Colon (tissue), 2 donors: ENCODE data around the gene RBM48.
"Not testable (repeated sequence)": the region's sequence is repeated elsewhere in the genome, so short reads cannot be mapped to it uniquely, and the experiment has no call there.

Source experiments
- FAIRE-seq: peaks from 2 replicates; lab custom pipeline; 2012; peaks lifted over from hg19 to GRCh38; lab: Jason Lieb, UNC
- donor health status: control.
- donor health status: control.

The RBM48 gene

DNA sequence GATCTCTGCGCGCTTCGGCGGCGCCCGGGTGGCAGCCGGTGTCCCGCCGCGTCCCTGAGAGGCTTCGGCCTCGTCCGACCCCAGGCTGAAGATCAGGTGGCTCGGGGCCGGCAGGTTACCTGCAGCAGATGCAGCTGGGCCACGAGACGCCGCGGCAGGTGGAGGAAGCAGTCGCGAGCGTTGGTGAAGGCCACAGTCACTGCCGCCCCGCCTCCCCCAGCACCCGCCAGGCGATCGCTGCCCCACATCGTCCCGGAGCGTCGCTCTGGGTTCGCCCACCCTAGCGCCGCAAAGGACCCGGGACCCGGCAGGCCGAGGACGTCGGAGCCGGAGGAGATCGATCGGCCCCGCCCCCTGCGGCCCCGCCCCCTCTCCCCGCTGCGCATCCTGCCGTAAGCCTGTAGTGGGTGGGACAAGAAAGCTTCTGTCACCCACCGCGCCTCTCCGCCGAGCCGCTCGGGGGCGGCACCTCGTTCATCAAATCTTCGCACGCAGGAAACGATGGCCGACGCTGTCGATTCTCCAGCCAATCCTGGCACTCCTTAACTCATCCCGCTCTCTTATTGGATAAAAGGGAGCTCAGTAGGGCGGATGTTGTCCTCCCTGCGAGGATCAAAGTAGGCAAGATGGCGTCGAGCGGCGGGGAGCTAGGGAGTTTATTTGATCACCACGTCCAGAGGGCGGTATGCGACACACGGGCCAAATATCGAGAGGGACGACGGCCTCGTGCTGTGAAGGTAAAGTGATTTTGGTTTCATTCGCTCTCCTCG, at the start of gene RBM48, which contains the start of gene PEX1:
RBM48 (plus strand) TSS at position 608 of the 770 bp plus-strand sequence; CDS start at position 627, 19 bp downstream.
PEX1 (minus strand) TSS at position 333 of the 770 bp plus-strand sequence; CDS start at position 248, 85 bp downstream.
- peak; percentile 38 for FAIRE-seq

DNA sequence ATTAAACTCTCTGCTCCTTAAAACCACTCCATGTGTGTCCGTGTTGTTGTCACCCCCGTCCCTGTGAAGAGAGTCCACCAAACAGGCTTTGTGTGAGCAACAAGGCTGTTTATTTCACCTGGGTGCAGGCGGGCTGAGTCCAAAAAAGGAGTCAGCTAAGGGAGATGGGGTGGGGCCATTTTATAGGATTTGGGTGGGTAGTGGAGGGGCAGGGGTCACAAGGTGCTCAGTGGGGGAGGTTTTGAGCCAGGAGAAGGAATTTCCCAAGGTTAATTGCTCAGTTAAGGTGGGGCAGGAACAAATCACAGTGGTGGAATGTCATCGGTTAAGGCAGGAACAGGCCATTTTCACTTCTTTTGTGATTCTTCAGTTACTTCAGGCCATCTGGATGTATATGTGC, 49.4 kb upstream of the RBM48 start:
- not testable (repeated sequence) for FAIRE-seq

DNA sequence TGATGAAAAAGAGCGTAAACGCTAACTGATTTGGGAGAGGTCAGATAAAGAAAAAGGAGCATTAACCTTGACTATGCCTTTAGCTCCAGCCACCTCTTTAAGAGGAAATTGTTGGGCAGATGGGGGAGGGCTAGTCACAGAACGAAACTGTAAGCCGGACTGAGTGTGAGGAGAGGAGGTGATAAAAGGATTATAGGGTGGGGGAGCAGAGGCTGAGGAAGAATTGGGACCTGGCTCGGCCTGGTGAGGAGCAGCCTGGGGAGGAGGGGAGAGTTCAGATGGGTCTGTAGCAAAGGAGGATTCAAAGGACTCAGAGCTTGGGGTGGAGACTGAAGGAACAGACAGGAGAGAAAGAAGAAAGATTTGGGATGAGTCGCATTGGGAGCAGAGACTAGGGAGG, 45.0 kb upstream of the RBM48 start:
- not testable (repeated sequence) for FAIRE-seq

DNA sequence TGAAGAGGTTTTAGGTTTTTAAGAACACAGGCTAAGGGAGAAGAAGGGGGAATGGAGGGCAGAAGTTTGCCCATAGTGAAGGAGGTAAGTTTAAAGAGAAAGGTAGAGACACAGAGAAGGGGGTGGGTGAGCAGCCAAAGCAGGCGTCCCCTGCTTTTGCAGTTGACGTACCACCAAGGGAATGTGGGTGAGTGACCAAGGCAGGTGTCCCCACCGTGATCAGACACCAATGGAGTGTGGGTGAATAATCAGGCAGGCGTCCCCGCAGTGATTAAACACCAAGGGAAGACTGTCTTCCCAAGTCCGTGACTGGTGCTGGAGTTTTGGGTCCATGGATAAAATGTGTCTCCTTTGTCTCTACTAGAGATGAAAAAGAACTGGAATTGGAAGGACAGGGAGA, 44.4 kb upstream of the RBM48 start:
- FAIRE-seq: not testable (repeated sequence)

DNA sequence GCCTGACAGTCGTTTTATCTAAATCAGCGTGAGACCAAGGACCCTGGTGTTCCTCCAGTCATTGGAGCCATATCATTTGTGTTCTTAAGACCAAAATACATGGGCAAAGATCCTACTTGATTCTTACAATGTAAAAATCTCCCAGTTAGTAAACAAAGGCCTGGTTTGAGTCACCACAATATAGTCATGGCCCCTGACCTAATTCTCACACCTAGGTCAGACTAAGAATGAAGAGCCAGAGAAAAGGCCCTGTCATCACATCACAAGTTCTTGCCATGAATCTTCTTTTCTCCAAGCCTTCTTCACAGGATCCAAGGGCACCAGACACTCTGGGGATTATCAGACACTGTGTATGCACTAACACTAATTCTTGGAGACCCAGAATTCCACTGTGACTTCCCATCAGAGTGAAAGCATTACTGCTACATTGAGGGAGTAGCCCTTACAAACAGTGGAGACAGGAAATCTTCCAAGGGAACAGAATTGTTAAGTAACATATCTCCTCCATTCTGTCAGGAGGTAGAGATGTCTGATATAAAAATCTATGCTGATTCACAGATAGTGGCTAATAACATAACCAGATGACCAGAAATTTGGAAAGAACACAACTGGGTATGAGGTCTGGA, 43.2 kb upstream of the RBM48 start:
- FAIRE-seq: no peak

DNA sequence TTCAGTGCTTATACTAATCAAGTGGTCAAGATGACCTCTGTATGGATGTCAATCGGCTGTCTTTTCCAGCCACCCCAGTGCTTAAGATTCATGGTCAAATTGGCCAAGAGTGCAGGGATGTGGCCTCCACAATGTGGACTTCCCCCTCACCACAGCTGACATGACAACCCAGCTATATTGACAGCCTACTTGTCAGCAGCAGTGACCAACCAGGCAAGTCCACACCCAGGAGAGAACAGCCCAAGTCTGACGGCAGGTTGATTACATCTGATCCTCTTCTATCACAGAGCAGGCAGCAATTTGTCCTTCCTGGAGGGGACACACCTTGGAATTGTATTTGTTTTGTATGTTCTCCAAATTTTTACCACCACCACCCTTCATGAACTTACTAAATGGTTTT, 42.6 kb upstream of the RBM48 start:
- FAIRE-seq: no peak

DNA sequence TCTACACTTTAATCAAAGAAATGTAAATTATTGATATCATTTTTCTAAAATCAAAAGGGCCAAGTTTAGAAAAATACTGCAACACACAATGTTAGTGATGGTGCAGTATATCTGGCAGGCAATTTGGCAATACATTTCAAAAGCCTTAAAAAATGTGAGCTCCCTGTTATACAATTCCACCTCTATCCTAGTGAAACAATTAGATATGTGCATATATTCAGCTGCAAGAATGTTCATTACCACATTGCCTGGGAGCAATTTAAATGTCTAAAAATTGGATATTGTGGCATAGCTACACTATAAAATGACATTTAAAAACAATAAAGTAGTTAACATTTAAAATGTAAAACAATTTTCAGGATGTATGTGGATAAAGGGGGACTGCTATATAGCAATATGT, 40.8 kb upstream of the RBM48 start:
- no peak for FAIRE-seq

DNA sequence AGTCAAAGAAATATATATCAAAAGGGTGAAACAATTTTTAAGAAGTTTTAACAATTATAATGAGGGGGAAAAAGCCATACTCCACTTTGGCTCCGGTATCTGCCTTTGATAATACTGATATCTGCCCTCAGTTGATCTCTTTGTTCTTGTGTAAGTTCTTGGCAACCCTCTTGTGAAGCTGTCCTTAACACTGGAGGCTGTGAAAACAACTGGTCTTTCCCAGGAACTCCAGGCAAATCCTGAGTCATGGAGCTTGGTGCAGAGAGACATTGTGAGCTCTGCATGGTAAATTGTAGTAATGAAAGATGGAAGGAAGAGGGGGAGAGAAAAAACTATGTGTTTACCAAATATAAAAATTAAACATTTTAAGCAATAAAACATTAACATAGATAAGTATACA, 39.0 kb upstream of the RBM48 start:
- no peak for FAIRE-seq

DNA sequence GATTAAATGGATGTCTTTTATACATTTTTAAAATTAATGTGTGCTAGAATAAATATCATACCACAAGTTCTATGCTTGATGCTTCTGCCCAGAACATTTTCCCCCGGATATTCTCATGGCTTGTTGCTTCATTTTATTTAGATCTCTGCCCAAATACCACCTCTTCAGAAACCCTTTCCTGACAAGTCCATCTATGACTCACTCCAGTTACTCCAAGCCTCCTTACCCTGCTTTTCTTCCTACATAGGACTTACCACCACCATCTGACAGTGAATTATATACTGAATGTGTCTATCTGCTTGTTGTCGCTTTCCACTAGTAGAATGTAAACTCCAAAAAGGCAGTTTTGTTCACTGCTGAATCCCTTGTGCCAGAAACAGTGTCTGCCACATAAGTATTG, 31.7 kb upstream of the RBM48 start:
- no peak for FAIRE-seq

DNA sequence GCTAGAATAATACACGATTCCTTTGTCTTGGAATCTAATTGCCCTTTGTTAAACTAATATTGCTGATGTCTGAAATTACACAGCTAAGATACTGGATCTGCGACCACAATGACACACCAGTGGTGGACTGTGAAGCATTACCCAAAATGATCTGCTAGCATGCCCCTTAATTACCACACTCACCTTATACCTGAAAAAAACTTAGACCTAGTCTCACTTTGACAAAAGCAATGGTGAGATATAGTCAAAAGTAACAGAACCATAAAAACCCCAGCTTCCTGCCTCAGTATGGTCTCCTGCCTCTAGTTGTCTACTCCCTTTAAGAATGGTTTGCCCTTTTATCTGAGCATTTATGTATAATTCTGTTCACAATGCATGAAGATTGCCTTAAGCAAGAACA, 30.0 kb upstream of the RBM48 start:
- FAIRE-seq: no peak

DNA sequence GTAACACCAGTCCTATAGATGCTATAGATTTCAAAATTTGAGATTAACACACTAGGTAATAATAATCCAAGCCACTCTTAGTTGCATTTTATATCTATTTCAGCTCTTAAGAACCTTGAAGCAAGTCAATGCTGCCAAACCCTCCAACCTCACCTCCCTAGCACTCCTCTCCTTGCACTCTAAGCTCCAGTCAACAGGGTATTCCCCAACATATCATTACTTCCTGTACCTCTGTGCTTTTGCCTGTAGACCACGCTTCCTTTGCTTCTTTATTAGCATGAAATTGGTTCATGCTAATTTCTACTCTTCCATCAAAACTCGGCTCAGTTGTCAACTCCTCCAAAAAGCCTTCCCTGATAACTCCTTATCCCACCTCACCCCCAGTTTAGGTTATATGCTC, 24.8 kb upstream of the RBM48 start:
- FAIRE-seq: no peak

DNA sequence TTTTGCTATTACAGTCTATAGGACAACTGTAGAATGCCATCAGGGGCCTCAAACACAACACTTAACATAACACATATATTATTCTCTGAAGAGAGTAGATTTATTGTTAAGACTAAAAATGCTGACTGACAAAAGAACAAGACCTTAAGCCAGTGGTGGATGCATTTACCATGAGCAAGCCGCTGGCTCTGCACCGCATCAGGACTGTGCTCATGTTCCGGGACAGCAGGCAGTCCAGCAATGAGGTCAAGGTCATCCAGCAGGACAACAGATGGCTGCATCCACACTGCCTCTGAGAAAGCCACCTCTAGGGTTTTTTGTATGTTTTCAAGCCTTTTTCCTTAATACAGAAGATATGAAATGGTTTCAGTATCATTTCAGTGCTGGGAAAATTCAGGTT, 24.0 kb upstream of the RBM48 start:
- FAIRE-seq: no peak

DNA sequence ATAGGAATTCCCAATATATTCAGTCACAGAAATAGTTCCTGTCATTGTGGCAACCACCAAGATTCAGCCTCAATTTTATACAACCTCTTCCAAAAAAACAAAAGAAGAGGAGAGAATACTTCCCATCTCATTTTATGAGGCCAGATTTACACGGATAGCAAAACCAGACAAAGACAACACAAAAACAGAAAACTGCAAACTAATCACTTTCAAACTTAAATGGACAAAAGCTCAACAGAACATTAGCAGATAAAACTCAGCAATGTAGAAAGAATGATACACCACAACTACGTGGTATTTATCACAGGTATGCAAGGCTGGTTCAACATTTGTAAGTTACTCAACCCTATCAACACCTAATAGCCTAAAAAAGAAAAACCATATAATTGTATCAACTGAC, 22.2 kb upstream of the RBM48 start:
- no peak for FAIRE-seq

DNA sequence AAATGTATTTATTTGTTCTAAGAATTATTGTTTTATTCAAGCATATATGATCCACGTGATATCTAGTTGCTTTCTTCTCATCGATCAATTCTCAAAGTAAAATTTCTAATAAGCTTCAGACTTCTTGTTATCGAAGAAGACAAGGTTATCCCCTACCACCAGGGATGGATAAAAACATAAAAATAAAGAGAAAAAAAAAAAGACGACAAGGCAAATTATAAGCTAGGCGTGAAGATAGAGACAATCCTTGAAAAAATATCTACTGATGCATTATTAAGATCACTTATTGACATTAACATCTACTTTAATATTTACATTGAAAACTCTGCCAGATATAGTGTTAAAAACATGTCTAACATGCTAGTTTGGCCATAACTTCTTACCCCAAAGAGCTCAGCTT, 19.6 kb upstream of the RBM48 start:
- FAIRE-seq: no peak

DNA sequence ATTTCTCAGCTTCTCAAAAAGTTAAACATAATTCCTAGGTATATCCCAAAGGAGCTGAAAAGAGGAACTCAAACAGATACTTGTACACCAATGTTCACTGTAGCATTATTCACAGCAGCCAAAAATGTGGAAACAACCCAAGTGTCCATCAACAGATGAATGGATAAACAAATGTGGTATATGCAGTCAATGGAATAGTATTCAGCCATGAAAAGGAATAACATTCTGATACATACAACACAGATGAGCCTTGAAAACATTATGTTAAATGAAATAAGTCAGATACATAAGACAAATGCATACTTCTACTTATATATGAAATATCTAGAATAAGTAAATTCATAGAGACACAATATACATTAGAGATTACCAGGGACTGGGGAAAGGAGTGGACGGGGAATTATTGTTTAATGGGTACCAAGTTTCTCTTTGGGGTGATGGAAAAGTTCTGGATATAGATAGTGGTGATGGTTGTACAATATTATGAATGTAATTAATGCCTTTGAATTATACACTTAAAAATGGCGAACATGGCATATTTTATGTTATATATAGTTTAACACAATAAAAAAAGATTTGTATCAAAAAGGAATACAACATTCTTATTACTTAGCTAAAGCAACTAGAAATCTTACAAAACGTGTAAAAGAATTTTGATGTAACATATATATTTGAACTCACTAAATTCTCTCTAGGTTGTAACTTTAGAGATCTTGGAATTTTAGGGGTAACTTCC, 15.3 kb upstream of the RBM48 start:
- FAIRE-seq: peak; percentile 28

DNA sequence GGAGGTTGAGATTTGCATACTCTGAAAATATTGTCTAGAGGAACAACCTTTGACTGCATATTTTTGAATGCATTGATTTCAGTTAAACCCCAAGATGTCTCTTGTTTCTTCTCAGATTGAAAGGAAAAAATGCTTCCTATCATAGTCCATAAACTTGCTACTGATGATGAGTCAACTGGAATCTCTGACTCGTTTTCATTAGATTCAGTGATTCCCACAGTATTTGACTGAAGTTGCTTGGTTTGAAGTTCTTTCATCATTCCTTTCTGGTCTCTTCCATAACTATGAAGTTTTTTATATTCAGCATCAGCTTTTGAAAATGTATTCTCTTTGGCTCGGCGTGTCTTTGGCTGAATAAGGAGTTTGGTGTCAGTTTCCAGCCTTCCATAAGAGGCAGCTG, 11.0 kb upstream of the RBM48 start:
- no peak for FAIRE-seq

DNA sequence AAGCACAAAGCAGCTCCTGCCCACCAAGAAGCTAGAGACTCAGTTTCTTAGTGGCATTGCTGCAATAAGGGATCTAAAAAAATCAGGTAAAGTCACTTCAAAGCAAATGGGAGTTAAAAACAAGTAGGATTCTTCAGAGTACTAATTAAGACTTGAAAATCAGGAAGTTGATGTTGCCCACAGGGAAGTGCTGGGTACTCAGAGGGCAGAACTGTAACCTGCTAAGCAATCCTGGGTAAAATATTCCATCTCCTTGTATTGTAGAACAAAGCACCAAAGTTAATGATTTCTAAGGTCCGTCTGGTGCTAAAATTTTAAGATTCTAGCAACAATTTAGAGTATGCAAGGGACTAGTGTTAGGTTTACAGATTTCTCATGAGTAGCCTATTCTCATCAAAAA, 8.6 kb upstream of the RBM48 start:
- FAIRE-seq: no peak

DNA sequence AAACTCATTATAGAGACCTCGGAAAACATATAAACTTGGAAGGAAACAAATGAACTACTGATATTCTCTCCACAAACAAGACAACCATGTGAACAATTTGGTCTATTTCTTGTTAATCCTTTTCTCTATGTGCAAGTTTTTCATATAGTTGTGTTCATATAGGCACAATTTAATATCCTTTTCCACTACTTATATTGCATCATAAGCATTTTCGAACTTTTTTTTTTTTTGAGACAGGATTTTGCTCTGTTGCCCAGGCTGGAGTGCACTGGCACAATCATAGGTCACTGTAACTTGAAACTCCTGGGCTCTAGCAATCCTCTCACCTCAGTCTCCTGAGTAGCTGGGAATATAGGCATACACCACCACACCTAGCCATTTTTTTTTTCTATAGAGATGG, 5.5 kb upstream of the RBM48 start:
- FAIRE-seq: no peak

DNA sequence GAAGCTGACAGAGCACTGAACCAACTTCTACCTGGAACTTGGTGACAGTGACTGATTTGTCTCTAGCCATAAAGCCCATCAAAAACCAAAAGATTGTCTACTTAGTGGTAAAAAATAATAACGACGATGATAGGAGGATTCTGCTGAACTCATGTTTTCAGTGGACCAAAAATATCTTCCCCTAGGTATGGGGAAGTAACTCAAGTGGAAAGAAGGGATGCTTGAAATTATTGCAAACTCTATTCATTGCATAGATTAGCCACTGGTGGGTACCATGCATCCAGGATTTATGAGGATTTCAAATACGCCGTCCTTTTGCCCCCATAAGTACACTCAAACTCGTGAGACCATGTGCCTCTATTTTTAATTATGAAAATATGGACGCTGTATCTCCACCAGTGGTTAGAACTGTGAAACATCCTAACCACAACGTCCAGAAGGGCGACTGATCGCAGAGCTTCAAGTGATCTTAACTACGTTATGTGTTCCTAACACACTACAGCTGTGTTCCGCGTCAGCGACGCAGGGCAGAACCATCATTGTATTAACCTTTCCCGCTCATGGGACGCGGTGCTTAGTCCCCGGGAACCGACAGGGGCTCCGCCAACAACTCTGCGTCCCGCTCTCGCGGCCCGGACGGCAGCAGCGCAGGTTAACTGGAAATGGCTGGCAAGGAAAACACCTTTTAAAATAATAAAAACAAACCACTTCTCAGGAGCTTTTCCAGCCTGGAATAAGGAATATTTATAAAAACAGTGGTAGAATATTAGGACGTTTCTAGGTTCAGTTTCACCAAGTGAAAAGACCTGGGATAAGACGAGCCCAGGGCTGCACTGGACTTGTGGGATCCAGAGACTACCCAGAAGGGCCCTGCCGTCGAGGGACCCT, 1.1 kb upstream of the RBM48 start:
- FAIRE-seq: no peak

DNA sequence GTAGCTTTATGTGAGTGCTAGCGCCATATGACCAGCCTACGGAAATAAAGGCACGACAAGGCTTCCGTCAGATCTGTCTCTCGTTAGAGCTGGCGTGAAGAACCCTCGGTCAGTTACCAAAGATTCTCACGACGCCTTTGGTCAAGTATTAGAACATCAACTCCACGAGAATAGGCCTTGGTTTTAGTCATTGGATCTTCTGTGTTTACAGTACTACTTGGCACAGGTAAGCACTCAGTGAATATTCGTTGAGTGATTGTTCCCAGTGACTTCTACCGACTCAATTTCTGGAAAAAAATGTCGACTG, 316 bp downstream of the RBM48 start:
- no peak for FAIRE-seq

DNA sequence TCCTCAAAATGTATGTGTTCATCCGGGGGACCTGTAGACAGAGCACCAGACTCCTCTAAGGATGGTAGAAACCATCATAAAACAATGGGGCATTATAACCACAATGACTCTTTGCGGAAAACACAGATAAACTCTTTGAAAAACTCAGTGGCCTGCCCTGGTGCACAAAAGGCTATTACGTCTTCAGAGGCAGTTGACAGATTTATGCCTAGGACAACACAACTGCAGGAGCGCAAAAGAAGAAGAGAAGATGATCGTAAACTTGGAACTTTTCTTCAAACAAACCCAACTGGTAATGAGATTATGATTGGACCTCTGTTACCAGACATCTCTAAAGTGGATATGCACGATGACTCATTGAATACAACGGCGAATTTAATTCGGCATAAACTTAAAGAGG, 6.0 kb downstream of the RBM48 start:
- no peak for FAIRE-seq

DNA sequence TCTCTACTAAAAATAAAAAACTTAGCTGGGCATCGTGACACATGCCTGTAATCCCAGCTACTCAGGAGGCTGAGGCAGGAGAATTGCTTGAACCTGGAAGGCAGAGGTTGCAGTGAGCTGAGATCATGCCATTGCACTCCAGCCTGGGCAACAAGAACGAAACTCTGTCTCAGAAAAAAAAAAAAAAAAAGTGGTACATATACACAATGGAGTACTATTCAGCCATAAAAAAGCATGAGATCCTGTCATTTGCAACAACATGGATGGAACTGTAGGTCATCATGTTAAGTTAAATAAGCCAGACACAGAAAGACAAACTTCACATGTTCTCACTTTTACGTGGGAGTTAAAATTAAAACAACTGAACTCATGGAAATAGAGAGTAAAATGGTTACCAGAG, 14.9 kb downstream of the RBM48 start:
- FAIRE-seq: not testable (repeated sequence)
